B cell (primary cell): ENCODE results near the gene THEMIS. TPM values are rescaled to one million over a fixed set of nuclear protein-coding genes. Genes with fewer than 3 reads are reported as not detected.

Experiments
- ATAC-seq: fragments of 200-7000 bp; cut with Tn5 transposase; one replicate; pipeline ENCODE4 v1.10.0; 2021; ENCODE audit warnings: low read depth, mild to moderate bottlenecking, moderate number of reproducible peaks, moderate library complexity
- CTCF ChIA-PET: fragments of 350-600 bp; sonication (Branson Sonifier 250); formaldehyde crosslinking; loops from one replicate; lab custom pipeline; 2021; ENCODE audit warnings: antibody characterized with exemption, inconsistent platforms; lab: Charles Lee
- POLR2A ChIA-PET: fragments of 350-600 bp; sonication (Branson Sonifier 250); formaldehyde crosslinking; loops from one replicate; lab custom pipeline; 2021; ENCODE audit warnings: antibody characterized with exemption; lab: Charles Lee
- DNase-seq: peaks from one replicate; pipeline ENCODE4 v3.0.0; 2013
- H2AFZ ChIP-seq: 2 replicates; pipeline ENCODE4 v1.6.1; 2012; ENCODE audit warnings: mild to moderate bottlenecking, low read depth, low read length; ENCODE audit not compliant: insufficient read depth, poor library complexity, severe bottlenecking
- H3K27ac ChIP-seq, 2 donors: 1 replicate in 1 of 2; 2 replicates in 1 of 2; pipeline ENCODE4 v1.5.1; 2012 to 2013; ENCODE audit warnings: low read length in 2 of 2, mild to moderate bottlenecking in 2 of 2, moderate library complexity in 1 of 2
- H3K27me3 ChIP-seq, 4 experiments: fragments of 200-600 bp in 1 of 4; sonication (generic) in 1 of 4; replicated peaks in 1 of 4; 1 replicate in 2 of 4; 2 replicates in 2 of 4; pipeline versions ENCODE4 v1.6.1 to v1.7.0; 2013 to 2016; ENCODE audit warnings: low read length in 3 of 4, mild to moderate bottlenecking in 2 of 4, mixed read lengths in 1 of 4, moderate library complexity in 1 of 4; ENCODE audit not compliant: insufficient read depth in 4 of 4, control insufficient read depth in 3 of 4; ENCODE audit errors: control extremely low read depth in 1 of 4
- H3K36me3 ChIP-seq, 2 experiments: replicated peaks in 1 of 2; 1 replicate in 1 of 2; 2 replicates in 1 of 2; pipeline versions ENCODE4 v1.6.1 to v1.7.1; 2013; ENCODE audit warnings: low read length in 1 of 2; ENCODE audit not compliant: insufficient read depth in 2 of 2, control insufficient read depth in 1 of 2; ENCODE audit errors: control extremely low read depth in 1 of 2, extremely low read depth in 1 of 2
- H3K4me1 ChIP-seq, 2 donors: fragments of 200-600 bp in 1 of 2; sonication (generic) in 1 of 2; 1 replicate in 1 of 2; 2 replicates in 1 of 2; pipeline versions ENCODE4 v1.5.1 to v1.6.1; 2013 to 2017; ENCODE audit warnings: low read length in 2 of 2; ENCODE audit not compliant: control insufficient read depth in 2 of 2, insufficient read depth in 2 of 2
- H3K4me2 ChIP-seq: replicated peaks from 2 replicates; pipeline ENCODE3; 2012; ENCODE audit warnings: mild to moderate bottlenecking, low read depth, low read length; ENCODE audit not compliant: poor library complexity, severe bottlenecking
- H3K4me3 ChIP-seq, 5 experiments: fragments of 200-600 bp in 1 of 5; sonication (generic) in 1 of 5; 1 replicate in 3 of 5; 2 replicates in 2 of 5; pipeline versions ENCODE4 v1.5.1 to v1.7.0; 2011 to 2016; ENCODE audit warnings: low read length in 4 of 5, mild to moderate bottlenecking in 4 of 5, low read depth in 2 of 5, control low read depth in 1 of 5, moderate library complexity in 1 of 5; ENCODE audit not compliant: insufficient read depth in 1 of 5; ENCODE audit errors: control extremely low read depth in 1 of 5, extremely low read depth in 1 of 5
- H3K79me2 ChIP-seq: fragments of 200-600 bp; sonication (generic); one replicate; pipeline ENCODE4 v1.6.0; 2016; ENCODE audit warnings: low read length; ENCODE audit not compliant: control insufficient read depth, insufficient read depth
- H3K9ac ChIP-seq: fragments of 200-600 bp; sonication (generic); 2 replicates; pipeline ENCODE4 v1.6.1; 2017; ENCODE audit warnings: mild to moderate bottlenecking, low read length, moderate library complexity
- H3K9me3 ChIP-seq, 3 donors: one replicate each; pipeline versions ENCODE4 v1.6.1 to v1.7.1; 2013; ENCODE audit warnings: low read length in 2 of 3; ENCODE audit not compliant: control insufficient read depth in 2 of 3, insufficient read depth in 1 of 3; ENCODE audit errors: control extremely low read depth in 1 of 3
- H4K20me1 ChIP-seq: 2 replicates; pipeline ENCODE4 v1.6.0; 2012; ENCODE audit warnings: mild to moderate bottlenecking, low read length; ENCODE audit not compliant: insufficient read depth, control insufficient read depth, poor library complexity, severe bottlenecking
- H3K27ac Mint-ChIP-seq: one replicate; pipeline ENCODE4 v1.8.0; 2021; ENCODE audit warnings: mixed read lengths
- H3K27me3 Mint-ChIP-seq: one replicate; pipeline ENCODE4 v1.8.0; 2021; ENCODE audit warnings: mixed read lengths
- H3K4me1 Mint-ChIP-seq: one replicate; pipeline ENCODE4 v1.8.0; 2021; ENCODE audit warnings: mixed read lengths
- H3K4me3 Mint-ChIP-seq: one replicate; pipeline ENCODE4 v1.8.0; 2021; ENCODE audit warnings: mixed read lengths
- H3K9me3 Mint-ChIP-seq: one replicate; pipeline ENCODE4 v1.8.0; 2022; ENCODE audit warnings: mixed read lengths; ENCODE audit not compliant: insufficient read depth
- CTCF ChIP-seq: fragments of 200-600 bp; IDR thresholded peaks from one replicate; pipeline ENCODE4 v1.8.0; 2022; ENCODE audit warnings: antibody characterized with exemption, mild to moderate bottlenecking
- EZH2 ChIP-seq: IDR thresholded peaks from 2 replicates; pipeline ENCODE4 v1.6.1; 2012; ENCODE audit warnings: borderline replicate concordance, low read depth, mild to moderate bottlenecking, moderate library complexity, low read length; ENCODE audit not compliant: insufficient read depth, poor library complexity, severe bottlenecking
- WGBS: methylation state at CpG from one replicate; pipeline ENCODE4 v1.1.5; 2013; ENCODE audit warnings: missing lambda C conversion rate; ENCODE audit not compliant: insufficient coverage; 5-methylcytosine and 5-hydroxymethylcytosine counted together
- intact Hi-C: fragments of 100-400 bp; cut with micrococcal nuclease; formaldehyde crosslinking; loops from one replicate; pipeline ENCODE4 v1.10.0; 2022
- polyA plus RNA-seq: library from polyadenylated mRNA; depleted of rRNA; stranded (reverse); fragments of >200 nt; gene quantifications from 2 replicates; pipeline ENCODE4 v1.2.3, GENCODE V29; 2012
- total RNA-seq, 2 donors: library from RNA; stranded (reverse); fragments of 120-200 nt in 1 of 2; gene quantifications; 1 replicate in 1 of 2; 2 replicates in 1 of 2; pipeline versions ENCODE4 v1.2.3 to v1.2.4, GENCODE V29; 2013 to 2022

The THEMIS gene
- total and polyA plus RNA-seq, 2 donors (not counting 1 experiment from before 2014, with no cell fraction given) = 0.10 to 0.30 TPM

GRCh38 chr6:127737768-127738167 is 163.1 kb downstream of the THEMIS start:
- Histone ChIP-seq H3K4me2 (no peak overlapping the region), H4K20me1 (no peaks in the 10 kb centered on the region), H3K4me1 (no peaks in the 10 kb centered on the region), H3K79me2 (no peaks in the 10 kb centered on the region), H3K9me3 (no peaks in the 10 kb centered on the region), H3K4me3 (no peak overlapping the region), H3K27me3 (no peaks in the 10 kb centered on the region), H3K36me3 (no peaks in the 10 kb centered on the region), H3K27ac (no peak overlapping the region), H3K9ac (no peak overlapping the region), H2AFZ (no peak overlapping the region)
- TF ChIP-seq CTCF = no peak
- no peak for TF ChIP-seq EZH2
- H3K9me3 Mint-ChIP-seq = no peaks in the 10 kb centered on the region
- ChIA-PET POLR2A (no interaction called here), CTCF (interaction anchor here (0.9 to 3.5 kb wide), 6 partner anchors 18 to 1630 kb away, joined by 3 to 27 read pairs (median 4); no protein-coding TSS in a partner anchor)
- H3K27me3 Mint-ChIP-seq = peaks cover 7% of the 10 kb centered on the region
- H3K4me1 Mint-ChIP-seq = no peaks in the 10 kb centered on the region
- WGBS = no CpG with 5 or more reads among the region's 3 CpGs
- ATAC-seq (no peak), DNase-seq (no peak)
- no peak overlapping the region for H3K4me3 Mint-ChIP-seq
- intact Hi-C loops = loop anchor here (2.0 to 10.0 kb wide), 2 partner anchors 1515 to 1837 kb away; no protein-coding TSS in a partner anchor
- H3K27ac Mint-ChIP-seq = no peak overlapping the region

GRCh38 chr6:127737009-127737486 is 163.8 kb downstream of the THEMIS start:
- peak; percentile 54 for DNase-seq
- no peak overlapping the region for H3K4me3 Mint-ChIP-seq
- no peaks in the 10 kb centered on the region for H3K4me1 Mint-ChIP-seq
- H3K9me3 Mint-ChIP-seq = no peaks in the 10 kb centered on the region
- peaks cover 7% of the 10 kb centered on the region for H3K27me3 Mint-ChIP-seq
- intact Hi-C loops = loop anchor here (2.0 to 10.0 kb wide), 2 partner anchors 1516 to 1838 kb away; no protein-coding TSS in a partner anchor
- no peaks in the 10 kb centered on the region for H3K36me3 ChIP-seq
- ChIA-PET CTCF (interaction anchor here (0.7 to 3.5 kb wide), 10 partner anchors 17 to 1633 kb away, joined by 3 to 27 read pairs (median 3); no protein-coding TSS in a partner anchor), POLR2A (no interaction called here)
- no peaks in the 10 kb centered on the region for H3K79me2 ChIP-seq
- no peak overlapping the region for H3K9ac ChIP-seq
- no peak overlapping the region for H3K27ac Mint-ChIP-seq
- H3K4me2 ChIP-seq = no peak overlapping the region
- no peak overlapping the region for H3K4me3 ChIP-seq
- H3K27ac ChIP-seq = no peak overlapping the region
- ATAC-seq = no peak
- no peaks in the 10 kb centered on the region for H4K20me1 ChIP-seq
- H3K4me1 ChIP-seq = no peaks in the 10 kb centered on the region
- TF ChIP-seq CTCF (peak; percentile 79), EZH2 (no peak)
- H2AFZ ChIP-seq = no peak overlapping the region
- no peaks in the 10 kb centered on the region for H3K27me3 ChIP-seq
- no peaks in the 10 kb centered on the region for H3K9me3 ChIP-seq
